ENCODE measurements around the gene YY1AP1.
"Not testable (repeated sequence)": the region's sequence is repeated elsewhere in the genome, so short reads cannot be mapped to it uniquely, and the experiment has no call there.

The YY1AP1 gene

DNA sequence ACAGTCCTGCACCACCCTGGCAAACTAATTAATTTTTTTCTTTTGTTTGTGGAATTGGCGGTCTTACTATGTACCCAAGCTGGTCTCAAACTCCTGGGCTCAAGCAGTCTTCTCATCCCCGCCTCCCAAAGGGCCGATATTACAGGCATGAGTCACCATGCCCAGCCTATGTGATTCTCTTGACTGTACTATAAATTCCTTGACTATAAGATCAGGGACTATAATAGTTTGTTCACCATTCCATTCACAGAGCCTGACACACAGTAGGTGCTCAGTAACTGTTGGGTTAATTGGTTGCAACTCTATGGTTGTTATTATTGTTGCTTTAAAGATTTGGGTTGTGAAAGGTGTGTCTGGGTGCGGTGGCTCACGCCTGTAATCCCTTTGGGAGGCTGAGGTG lies 17.6 kb upstream of the YY1AP1 start:
- no peak overlapping the region for H3K4me3 ChIP-seq
- TF ChIP-seq, protein P1, sequence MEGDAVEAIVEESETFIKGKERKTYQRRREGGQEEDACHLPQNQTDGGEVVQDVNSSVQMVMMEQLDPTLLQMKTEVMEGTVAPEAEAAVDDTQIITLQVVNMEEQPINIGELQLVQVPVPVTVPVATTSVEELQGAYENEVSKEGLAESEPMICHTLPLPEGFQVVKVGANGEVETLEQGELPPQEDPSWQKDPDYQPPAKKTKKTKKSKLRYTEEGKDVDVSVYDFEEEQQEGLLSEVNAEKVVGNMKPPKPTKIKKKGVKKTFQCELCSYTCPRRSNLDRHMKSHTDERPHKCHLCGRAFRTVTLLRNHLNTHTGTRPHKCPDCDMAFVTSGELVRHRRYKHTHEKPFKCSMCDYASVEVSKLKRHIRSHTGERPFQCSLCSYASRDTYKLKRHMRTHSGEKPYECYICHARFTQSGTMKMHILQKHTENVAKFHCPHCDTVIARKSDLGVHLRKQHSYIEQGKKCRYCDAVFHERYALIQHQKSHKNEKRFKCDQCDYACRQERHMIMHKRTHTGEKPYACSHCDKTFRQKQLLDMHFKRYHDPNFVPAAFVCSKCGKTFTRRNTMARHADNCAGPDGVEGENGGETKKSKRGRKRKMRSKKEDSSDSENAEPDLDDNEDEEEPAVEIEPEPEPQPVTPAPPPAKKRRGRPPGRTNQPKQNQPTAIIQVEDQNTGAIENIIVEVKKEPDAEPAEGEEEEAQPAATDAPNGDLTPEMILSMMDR (IDR thresholded peaks at IDR 0.05), result no peak
- intact Hi-C loops (cut with DNase I; ENCODE audit: low total_unique reads), result no loop called here
- H3K36me3 ChIP-seq, result peaks cover 4 to 6% (median 6%) of the 10 kb centered on the region in 3 donors
- DNase-seq, result no peak
- no peaks in the 10 kb centered on the region for H3K4me1 ChIP-seq
- H3K9me3 ChIP-seq, result no peaks in the 10 kb centered on the region
- no peaks in the 10 kb centered on the region for H3K27me3 ChIP-seq
- no peak overlapping the region for H3K27ac ChIP-seq

- H3K9me3 ChIP-seq; H3K36me3 ChIP-seq; intact Hi-C loops (cut with DNase I; ENCODE audit: low total_unique reads); H3K4me3 ChIP-seq; H3K27me3 ChIP-seq; H3K4me1 ChIP-seq; DNase-seq; H3K27ac ChIP-seq: not testable (repeated sequence)
These were observed 15.8 kb upstream of the YY1AP1 start for GRCh38 chr1:155704414-155704813.

DNA sequence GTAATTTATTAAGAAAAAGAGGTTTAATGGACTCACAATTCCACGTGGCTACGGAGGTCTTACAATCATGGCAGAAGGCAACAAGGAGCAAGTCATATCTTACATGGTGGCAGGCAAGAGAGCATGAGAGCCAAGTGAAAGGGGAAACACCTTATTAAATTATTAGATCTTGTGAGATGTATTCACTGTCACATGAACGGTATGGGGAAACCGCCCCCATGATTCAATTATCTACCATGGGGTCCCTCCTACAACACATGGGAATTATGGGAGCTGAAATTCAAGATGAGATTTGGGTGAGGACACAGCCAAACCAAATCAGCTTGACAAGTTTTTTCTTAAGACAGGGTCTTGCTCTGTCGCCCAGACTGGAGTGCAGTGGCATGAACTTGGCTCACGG lies 14.6 kb upstream of the YY1AP1 start:
- TF ChIP-seq, protein P1 (IDR thresholded peaks at IDR 0.05), result no peak
- H3K4me1 ChIP-seq, result no peaks in the 10 kb centered on the region
- no peak for DNase-seq
- H3K36me3 ChIP-seq, result no peaks in the 10 kb centered on the region
- H3K4me3 ChIP-seq, result no peak overlapping the region
- H3K27ac ChIP-seq, result no peak overlapping the region
- intact Hi-C loops (cut with DNase I; ENCODE audit: low total_unique reads), result no loop called here
- no peaks in the 10 kb centered on the region for H3K27me3 ChIP-seq
- H3K9me3 ChIP-seq, result no peaks in the 10 kb centered on the region

- intact Hi-C loops (cut with DNase I; ENCODE audit: low total_unique reads); H3K9me3 ChIP-seq; H3K36me3 ChIP-seq; H3K4me3 ChIP-seq; DNase-seq; H3K27me3 ChIP-seq; H3K27ac ChIP-seq; H3K4me1 ChIP-seq: not testable (repeated sequence)
These were observed 13.1 kb upstream of the YY1AP1 start for GRCh38 chr1:155701675-155702074.

GRCh38 chr1:155699062-155699461 lies 10.5 kb upstream of the YY1AP1 start:
- H3K36me3 ChIP-seq; DNase-seq; H3K27ac ChIP-seq; intact Hi-C loops (cut with DNase I; ENCODE audit: low total_unique reads); H3K9me3 ChIP-seq; H3K4me3 ChIP-seq; H3K27me3 ChIP-seq: not testable (repeated sequence)
- peaks cover 0 to 12% (median 0%) of the 10 kb centered on the region in 4 donors for H3K4me1 ChIP-seq

DNA sequence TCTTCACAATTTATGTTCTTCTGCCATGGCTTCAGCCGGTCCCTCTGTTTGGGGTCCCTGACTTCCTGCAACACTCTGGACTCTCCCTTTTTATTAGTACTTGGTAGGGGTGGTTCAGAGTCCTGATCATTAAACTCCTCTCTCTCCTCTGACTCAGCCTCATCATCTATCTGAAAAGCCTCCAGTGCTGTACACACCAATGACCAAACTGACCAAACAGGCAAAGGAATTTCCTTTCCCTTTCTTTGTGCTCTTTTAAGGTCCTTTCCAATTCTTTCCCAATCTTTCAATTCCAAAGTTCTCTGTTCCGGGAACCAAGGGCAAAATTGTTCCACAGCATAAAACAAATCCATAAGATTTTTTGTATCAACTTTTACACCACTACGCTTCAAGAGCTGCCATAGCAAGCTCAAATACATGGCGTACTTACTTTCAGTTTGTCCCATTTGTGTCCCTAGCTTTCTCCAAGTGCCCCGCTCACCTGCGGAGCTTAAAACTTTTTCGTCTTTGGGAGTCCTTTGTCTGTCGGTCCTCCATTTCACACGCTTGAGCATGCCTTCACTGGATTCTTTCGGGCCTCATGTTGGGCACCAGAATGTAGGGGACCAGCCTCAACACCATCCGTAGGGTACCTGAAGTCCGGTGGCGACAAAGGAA lies 9.9 kb upstream of the YY1AP1 start:
- Histone ChIP-seq H3K4me3 (no peak overlapping the region), H3K36me3 (no peaks in the 10 kb centered on the region), H3K27me3 (no peaks in the 10 kb centered on the region), H3K9me3 (no peaks in the 10 kb centered on the region), H3K4me1 (peaks cover 0 to 13% (median 0%) of the 10 kb centered on the region in 4 donors), H3K27ac (no peak overlapping the region)
- TF ChIP-seq, protein P1 (IDR thresholded peaks at IDR 0.05), result no peak
- intact Hi-C loops (cut with DNase I; ENCODE audit: low total_unique reads), result no loop called here
- DNase-seq, result no peak

- H3K9me3 ChIP-seq; intact Hi-C loops (cut with DNase I; ENCODE audit: low total_unique reads); DNase-seq; H3K4me3 ChIP-seq; H3K27ac ChIP-seq; H3K36me3 ChIP-seq; H3K27me3 ChIP-seq: not testable (repeated sequence)
- peaks cover 0 to 13% (median 0%) of the 10 kb centered on the region in 4 donors for H3K4me1 ChIP-seq
These were observed 9.0 kb upstream of the YY1AP1 start for GRCh38 chr1:155697616-155698015.

DNA sequence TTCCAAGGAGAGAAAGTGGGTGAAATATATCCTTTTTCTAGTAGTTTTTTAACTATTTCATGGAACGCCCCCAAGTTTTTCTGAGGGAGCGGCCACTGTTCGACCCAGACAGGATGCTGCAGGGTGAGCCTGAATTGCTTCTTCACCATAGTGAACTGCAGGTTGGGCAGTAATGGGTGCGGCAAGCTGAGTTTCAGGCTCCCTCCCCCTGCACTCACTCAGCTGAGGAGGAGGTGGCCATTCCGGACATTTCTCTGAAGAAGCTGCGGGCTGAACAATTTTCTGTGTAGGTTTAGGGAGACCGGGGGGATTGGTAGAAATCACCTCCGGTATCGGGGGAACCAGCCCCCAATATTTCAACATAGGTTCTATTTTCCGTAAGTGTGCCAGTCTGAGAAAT lies 8.5 kb upstream of the YY1AP1 start:
- TF ChIP-seq, protein P1 (IDR thresholded peaks at IDR 0.05), result no peak
- intact Hi-C loops (cut with DNase I; ENCODE audit: low total_unique reads), result no loop called here
- DNase-seq, result no peak

More for the DNA sequence above, 8.5 kb upstream of the YY1AP1 start:
- H3K27me3 ChIP-seq, result no peaks in the 10 kb centered on the region
- no peak overlapping the region for H3K27ac ChIP-seq
- H3K4me3 ChIP-seq, result no peak overlapping the region
- peaks cover 0 to 4% (median 0%) of the 10 kb centered on the region in 3 donors for H3K36me3 ChIP-seq
- no peaks in the 10 kb centered on the region for H3K9me3 ChIP-seq
- peaks cover 0 to 13% (median 0%) of the 10 kb centered on the region in 4 donors for H3K4me1 ChIP-seq

All from tibial artery (tissue), 4 donors.